HTERT RPE-1 (cell line): Measurements from ENCODE around the gene C5orf52.
"Not testable (repeated sequence)": the region's sequence is repeated elsewhere in the genome, so short reads cannot be mapped to it uniquely, and the experiment has no call there.

Experiments
- in situ Hi-C: fragments of 300-500 bp; cut with MboI; formaldehyde crosslinking; loops from 4 replicates; pipeline ENCODE4 v1.14.3; 2020; ENCODE audit warnings: low sequenced_read_pairs

Gene C5orf52

GRCh38 chr5:157677931-157678330, 6.6 kb downstream of the C5orf52 start:
- in situ Hi-C loops: no loop called here

GRCh38 chr5:157679801-157680200, 8.5 kb downstream of the C5orf52 start:
- in situ Hi-C loops: no loop called here

- in situ Hi-C loops: no loop called here
Measured at GRCh38 chr5:157680239-157680638, 8.9 kb downstream of the C5orf52 start.

GRCh38 chr5:157681048-157681447, 9.7 kb downstream of the C5orf52 start:
- in situ Hi-C loops: no loop called here

GRCh38 chr5:157682257-157682656, 10.9 kb downstream of the C5orf52 start:
- in situ Hi-C loops: no loop called here

GRCh38 chr5:157686276-157687197, 15.2 kb downstream of the C5orf52 start:
- in situ Hi-C loops: not testable (repeated sequence)

GRCh38 chr5:157687198-157687554, 15.8 kb downstream of the C5orf52 start:
- in situ Hi-C loops: no loop called here

GRCh38 chr5:157689942-157690689, 18.8 kb downstream of the C5orf52 start:
- in situ Hi-C loops: no loop called here

GRCh38 chr5:157690690-157691433, 19.5 kb downstream of the C5orf52 start:
- in situ Hi-C loops: no loop called here

- in situ Hi-C loops: not testable (repeated sequence)
Measured at GRCh38 chr5:157693816-157694215, 22.5 kb downstream of the C5orf52 start.

- in situ Hi-C loops: not testable (repeated sequence)
Measured at GRCh38 chr5:157696154-157696553, 24.8 kb downstream of the C5orf52 start.

- in situ Hi-C loops: not testable (repeated sequence)
Measured at GRCh38 chr5:157698674-157699073, 27.3 kb downstream of the C5orf52 start.

- in situ Hi-C loops: no loop called here
Measured at GRCh38 chr5:157703736-157704135, 32.4 kb downstream of the C5orf52 start.

GRCh38 chr5:157708866-157709265, 37.5 kb downstream of the C5orf52 start:
- in situ Hi-C loops: no loop called here

GRCh38 chr5:157709346-157709745, 38.0 kb downstream of the C5orf52 start:
- in situ Hi-C loops: no loop called here

- in situ Hi-C loops: no loop called here
Measured at GRCh38 chr5:157710431-157710830, 39.1 kb downstream of the C5orf52 start.

GRCh38 chr5:157710882-157711281, 39.5 kb downstream of the C5orf52 start:
- in situ Hi-C loops: no loop called here

- in situ Hi-C loops: no loop called here
Measured at GRCh38 chr5:157713830-157714595, 42.7 kb downstream of the C5orf52 start.

GRCh38 chr5:157714596-157714864, 43.2 kb downstream of the C5orf52 start:
- in situ Hi-C loops: no loop called here

GRCh38 chr5:157718519-157718918, 47.2 kb downstream of the C5orf52 start:
- in situ Hi-C loops: no loop called here

GRCh38 chr5:157719245-157719644, 47.9 kb downstream of the C5orf52 start:
- in situ Hi-C loops: no loop called here
